NB4 (cell line): ENCODE data around the gene TCERG1L.

Experiments
- POLR2A ChIP-seq: IDR thresholded peaks from 2 replicates; pipeline ENCODE4 v1.6.1; 2011; ENCODE audit warnings: mild to moderate bottlenecking; ENCODE audit not compliant: insufficient read length; ENCODE audit errors: extremely low read depth
- TF ChIP-seq, protein P1 (sequence below): IDR thresholded peaks from one replicate; pipeline ENCODE4 v1.5.1; 2012; ENCODE audit warnings: low read depth, low read length
- TF ChIP-seq, protein P2 (sequence below): IDR thresholded peaks from 2 replicates; pipeline ENCODE4 v1.6.1; 2011; ENCODE audit warnings: low read depth, low read length

DNA sequence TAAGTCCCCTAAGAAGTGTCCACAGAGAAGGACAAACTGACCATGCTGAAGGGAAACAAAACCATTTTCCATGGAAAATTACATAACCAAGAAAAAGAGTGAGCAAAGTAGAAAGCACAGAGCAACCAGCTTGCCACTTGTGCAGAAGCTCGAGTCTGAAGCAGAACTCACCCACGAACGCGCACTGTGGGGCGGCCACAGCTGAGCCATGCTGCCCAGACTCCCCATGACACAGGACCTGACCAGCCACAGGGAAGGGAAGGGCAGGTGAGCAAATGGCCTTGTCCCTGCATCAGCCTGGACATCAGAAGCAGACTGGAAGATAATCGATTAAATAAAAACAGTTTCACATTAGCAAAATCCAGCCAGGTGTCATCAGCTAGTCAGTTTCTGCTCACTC, 95.7 kb downstream of the TCERG1L start:
- TF ChIP-seq, protein P1, sequence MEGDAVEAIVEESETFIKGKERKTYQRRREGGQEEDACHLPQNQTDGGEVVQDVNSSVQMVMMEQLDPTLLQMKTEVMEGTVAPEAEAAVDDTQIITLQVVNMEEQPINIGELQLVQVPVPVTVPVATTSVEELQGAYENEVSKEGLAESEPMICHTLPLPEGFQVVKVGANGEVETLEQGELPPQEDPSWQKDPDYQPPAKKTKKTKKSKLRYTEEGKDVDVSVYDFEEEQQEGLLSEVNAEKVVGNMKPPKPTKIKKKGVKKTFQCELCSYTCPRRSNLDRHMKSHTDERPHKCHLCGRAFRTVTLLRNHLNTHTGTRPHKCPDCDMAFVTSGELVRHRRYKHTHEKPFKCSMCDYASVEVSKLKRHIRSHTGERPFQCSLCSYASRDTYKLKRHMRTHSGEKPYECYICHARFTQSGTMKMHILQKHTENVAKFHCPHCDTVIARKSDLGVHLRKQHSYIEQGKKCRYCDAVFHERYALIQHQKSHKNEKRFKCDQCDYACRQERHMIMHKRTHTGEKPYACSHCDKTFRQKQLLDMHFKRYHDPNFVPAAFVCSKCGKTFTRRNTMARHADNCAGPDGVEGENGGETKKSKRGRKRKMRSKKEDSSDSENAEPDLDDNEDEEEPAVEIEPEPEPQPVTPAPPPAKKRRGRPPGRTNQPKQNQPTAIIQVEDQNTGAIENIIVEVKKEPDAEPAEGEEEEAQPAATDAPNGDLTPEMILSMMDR, result no peak
- TF ChIP-seq POLR2A, result no peak
- TF ChIP-seq, protein P2, sequence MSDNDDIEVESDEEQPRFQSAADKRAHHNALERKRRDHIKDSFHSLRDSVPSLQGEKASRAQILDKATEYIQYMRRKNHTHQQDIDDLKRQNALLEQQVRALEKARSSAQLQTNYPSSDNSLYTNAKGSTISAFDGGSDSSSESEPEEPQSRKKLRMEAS, result no peak
